B cell (primary cell): ENCODE data around the gene GALNT5. TPM values are rescaled to one million over a fixed set of nuclear protein-coding genes. Genes with fewer than 3 reads are reported as not detected.

Experiments
- ATAC-seq: fragments of 200-7000 bp; cut with Tn5 transposase; one replicate; pipeline ENCODE4 v1.10.0; 2021; ENCODE audit warnings: low read depth, mild to moderate bottlenecking, moderate number of reproducible peaks, moderate library complexity
- CTCF ChIA-PET: fragments of 350-600 bp; sonication (Branson Sonifier 250); formaldehyde crosslinking; loops from one replicate; lab custom pipeline; 2021; ENCODE audit warnings: antibody characterized with exemption, inconsistent platforms; lab: Charles Lee
- POLR2A ChIA-PET: fragments of 350-600 bp; sonication (Branson Sonifier 250); formaldehyde crosslinking; loops from one replicate; lab custom pipeline; 2021; ENCODE audit warnings: antibody characterized with exemption; lab: Charles Lee
- DNase-seq: peaks from one replicate; pipeline ENCODE4 v3.0.0; 2013
- H2AFZ ChIP-seq: 2 replicates; pipeline ENCODE4 v1.6.1; 2012; ENCODE audit warnings: mild to moderate bottlenecking, low read depth, low read length; ENCODE audit not compliant: insufficient read depth, poor library complexity, severe bottlenecking
- H3K27ac ChIP-seq, 2 donors: 1 replicate in 1 of 2; 2 replicates in 1 of 2; pipeline ENCODE4 v1.5.1; 2012 to 2013; ENCODE audit warnings: low read length in 2 of 2, mild to moderate bottlenecking in 2 of 2, moderate library complexity in 1 of 2
- H3K27me3 ChIP-seq, 4 experiments: fragments of 200-600 bp in 1 of 4; sonication (generic) in 1 of 4; replicated peaks in 1 of 4; 1 replicate in 2 of 4; 2 replicates in 2 of 4; pipeline versions ENCODE4 v1.6.1 to v1.7.0; 2013 to 2016; ENCODE audit warnings: low read length in 3 of 4, mild to moderate bottlenecking in 2 of 4, mixed read lengths in 1 of 4, moderate library complexity in 1 of 4; ENCODE audit not compliant: insufficient read depth in 4 of 4, control insufficient read depth in 3 of 4; ENCODE audit errors: control extremely low read depth in 1 of 4
- H3K36me3 ChIP-seq, 2 experiments: replicated peaks in 1 of 2; 1 replicate in 1 of 2; 2 replicates in 1 of 2; pipeline versions ENCODE4 v1.6.1 to v1.7.1; 2013; ENCODE audit warnings: low read length in 1 of 2; ENCODE audit not compliant: insufficient read depth in 2 of 2, control insufficient read depth in 1 of 2; ENCODE audit errors: control extremely low read depth in 1 of 2, extremely low read depth in 1 of 2
- H3K4me1 ChIP-seq, 2 donors: fragments of 200-600 bp in 1 of 2; sonication (generic) in 1 of 2; 1 replicate in 1 of 2; 2 replicates in 1 of 2; pipeline versions ENCODE4 v1.5.1 to v1.6.1; 2013 to 2017; ENCODE audit warnings: low read length in 2 of 2; ENCODE audit not compliant: control insufficient read depth in 2 of 2, insufficient read depth in 2 of 2
- H3K4me2 ChIP-seq: replicated peaks from 2 replicates; pipeline ENCODE3; 2012; ENCODE audit warnings: mild to moderate bottlenecking, low read depth, low read length; ENCODE audit not compliant: poor library complexity, severe bottlenecking
- H3K4me3 ChIP-seq, 5 experiments: fragments of 200-600 bp in 1 of 5; sonication (generic) in 1 of 5; 1 replicate in 3 of 5; 2 replicates in 2 of 5; pipeline versions ENCODE4 v1.5.1 to v1.7.0; 2011 to 2016; ENCODE audit warnings: low read length in 4 of 5, mild to moderate bottlenecking in 4 of 5, low read depth in 2 of 5, control low read depth in 1 of 5, moderate library complexity in 1 of 5; ENCODE audit not compliant: insufficient read depth in 1 of 5; ENCODE audit errors: control extremely low read depth in 1 of 5, extremely low read depth in 1 of 5
- H3K79me2 ChIP-seq: fragments of 200-600 bp; sonication (generic); one replicate; pipeline ENCODE4 v1.6.0; 2016; ENCODE audit warnings: low read length; ENCODE audit not compliant: control insufficient read depth, insufficient read depth
- H3K9ac ChIP-seq: fragments of 200-600 bp; sonication (generic); 2 replicates; pipeline ENCODE4 v1.6.1; 2017; ENCODE audit warnings: mild to moderate bottlenecking, low read length, moderate library complexity
- H3K9me3 ChIP-seq, 3 donors: one replicate each; pipeline versions ENCODE4 v1.6.1 to v1.7.1; 2013; ENCODE audit warnings: low read length in 2 of 3; ENCODE audit not compliant: control insufficient read depth in 2 of 3, insufficient read depth in 1 of 3; ENCODE audit errors: control extremely low read depth in 1 of 3
- H4K20me1 ChIP-seq: 2 replicates; pipeline ENCODE4 v1.6.0; 2012; ENCODE audit warnings: mild to moderate bottlenecking, low read length; ENCODE audit not compliant: insufficient read depth, control insufficient read depth, poor library complexity, severe bottlenecking
- H3K27ac Mint-ChIP-seq: one replicate; pipeline ENCODE4 v1.8.0; 2021; ENCODE audit warnings: mixed read lengths
- H3K27me3 Mint-ChIP-seq: one replicate; pipeline ENCODE4 v1.8.0; 2021; ENCODE audit warnings: mixed read lengths
- H3K4me1 Mint-ChIP-seq: one replicate; pipeline ENCODE4 v1.8.0; 2021; ENCODE audit warnings: mixed read lengths
- H3K4me3 Mint-ChIP-seq: one replicate; pipeline ENCODE4 v1.8.0; 2021; ENCODE audit warnings: mixed read lengths
- H3K9me3 Mint-ChIP-seq: one replicate; pipeline ENCODE4 v1.8.0; 2022; ENCODE audit warnings: mixed read lengths; ENCODE audit not compliant: insufficient read depth
- EZH2 ChIP-seq: IDR thresholded peaks from 2 replicates; pipeline ENCODE4 v1.6.1; 2012; ENCODE audit warnings: borderline replicate concordance, low read depth, mild to moderate bottlenecking, moderate library complexity, low read length; ENCODE audit not compliant: insufficient read depth, poor library complexity, severe bottlenecking
- WGBS: methylation state at CpG from one replicate; pipeline ENCODE4 v1.1.5; 2013; ENCODE audit warnings: missing lambda C conversion rate; ENCODE audit not compliant: insufficient coverage; 5-methylcytosine and 5-hydroxymethylcytosine counted together
- intact Hi-C: fragments of 100-400 bp; cut with micrococcal nuclease; formaldehyde crosslinking; loops from one replicate; pipeline ENCODE4 v1.10.0; 2022
- polyA plus RNA-seq: library from polyadenylated mRNA; depleted of rRNA; stranded (reverse); fragments of >200 nt; gene quantifications from 2 replicates; pipeline ENCODE4 v1.2.3, GENCODE V29; 2012
- total RNA-seq, 2 donors: library from RNA; stranded (reverse); fragments of 120-200 nt in 1 of 2; gene quantifications; 1 replicate in 1 of 2; 2 replicates in 1 of 2; pipeline versions ENCODE4 v1.2.3 to v1.2.4, GENCODE V29; 2013 to 2022
- TF ChIP-seq, protein P1 (sequence below): fragments of 200-600 bp; IDR thresholded peaks from one replicate; pipeline ENCODE4 v1.8.0; 2022; ENCODE audit warnings: antibody characterized with exemption, mild to moderate bottlenecking

The GALNT5 gene
- total and polyA plus RNA-seq, 2 donors (not counting 1 experiment from before 2014, with no cell fraction given), result not detected

DNA sequence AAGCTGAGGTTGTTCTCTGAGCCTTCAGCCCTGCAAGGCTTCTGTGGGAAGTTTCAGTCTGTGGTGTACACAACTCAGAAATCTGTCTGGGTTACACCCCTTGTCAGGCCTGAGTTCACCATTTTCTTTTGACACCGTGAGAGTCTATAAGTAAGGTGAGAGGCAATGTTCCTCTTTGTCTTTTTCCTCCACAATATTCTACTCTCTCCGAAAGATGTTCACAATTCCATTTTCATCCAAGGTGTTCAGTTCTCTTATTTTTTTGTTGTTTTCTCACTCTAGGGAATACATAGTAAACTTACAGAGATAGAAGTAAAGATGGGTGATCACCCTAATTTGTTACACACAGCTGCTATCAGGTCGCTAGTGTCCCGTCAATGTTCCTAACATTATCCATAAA, 64.9 kb downstream of the GALNT5 start:
- no peaks in the 10 kb centered on the region for H3K27me3 ChIP-seq
- TF ChIP-seq, protein P1, sequence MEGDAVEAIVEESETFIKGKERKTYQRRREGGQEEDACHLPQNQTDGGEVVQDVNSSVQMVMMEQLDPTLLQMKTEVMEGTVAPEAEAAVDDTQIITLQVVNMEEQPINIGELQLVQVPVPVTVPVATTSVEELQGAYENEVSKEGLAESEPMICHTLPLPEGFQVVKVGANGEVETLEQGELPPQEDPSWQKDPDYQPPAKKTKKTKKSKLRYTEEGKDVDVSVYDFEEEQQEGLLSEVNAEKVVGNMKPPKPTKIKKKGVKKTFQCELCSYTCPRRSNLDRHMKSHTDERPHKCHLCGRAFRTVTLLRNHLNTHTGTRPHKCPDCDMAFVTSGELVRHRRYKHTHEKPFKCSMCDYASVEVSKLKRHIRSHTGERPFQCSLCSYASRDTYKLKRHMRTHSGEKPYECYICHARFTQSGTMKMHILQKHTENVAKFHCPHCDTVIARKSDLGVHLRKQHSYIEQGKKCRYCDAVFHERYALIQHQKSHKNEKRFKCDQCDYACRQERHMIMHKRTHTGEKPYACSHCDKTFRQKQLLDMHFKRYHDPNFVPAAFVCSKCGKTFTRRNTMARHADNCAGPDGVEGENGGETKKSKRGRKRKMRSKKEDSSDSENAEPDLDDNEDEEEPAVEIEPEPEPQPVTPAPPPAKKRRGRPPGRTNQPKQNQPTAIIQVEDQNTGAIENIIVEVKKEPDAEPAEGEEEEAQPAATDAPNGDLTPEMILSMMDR, result no peak
- TF ChIP-seq EZH2, result no peak
- no peak overlapping the region for H3K4me2 ChIP-seq
- ChIA-PET CTCF (interaction anchor here (1.0 to 4.0 kb wide), 4 partner anchors 12 to 688 kb away, joined by 3 to 16 read pairs (median 6); no protein-coding TSS in a partner anchor), POLR2A (no interaction called here)
- H3K4me3 ChIP-seq, result no peak overlapping the region
- Mint-ChIP-seq H3K4me3 (no peak overlapping the region), H3K27ac (no peak overlapping the region), H3K27me3 (no peaks in the 10 kb centered on the region), H3K9me3 (no peaks in the 10 kb centered on the region), H3K4me1 (peaks cover 3% of the 10 kb centered on the region)
- WGBS, result no CpG with 5 or more reads among the region's 4 CpGs
- no peaks in the 10 kb centered on the region for H3K79me2 ChIP-seq
- H3K4me1 ChIP-seq, result peaks cover 0 to 2% of the 10 kb centered on the region in 2 donors
- H3K9me3 ChIP-seq, result no peaks in the 10 kb centered on the region
- no peaks in the 10 kb centered on the region for H4K20me1 ChIP-seq
- DNase-seq, result no peak
- no peak overlapping the region for H3K27ac ChIP-seq
- intact Hi-C loops, result loop anchor here (10.0 kb wide), 1 partner anchor 552 kb away; the partner anchor contains the start of gene ACVR1
- H2AFZ ChIP-seq, result no peak overlapping the region
- ATAC-seq, result no peak
- peaks cover 0 to 4% of the 10 kb centered on the region in 2 experiments for H3K36me3 ChIP-seq
- no peak overlapping the region for H3K9ac ChIP-seq

DNA sequence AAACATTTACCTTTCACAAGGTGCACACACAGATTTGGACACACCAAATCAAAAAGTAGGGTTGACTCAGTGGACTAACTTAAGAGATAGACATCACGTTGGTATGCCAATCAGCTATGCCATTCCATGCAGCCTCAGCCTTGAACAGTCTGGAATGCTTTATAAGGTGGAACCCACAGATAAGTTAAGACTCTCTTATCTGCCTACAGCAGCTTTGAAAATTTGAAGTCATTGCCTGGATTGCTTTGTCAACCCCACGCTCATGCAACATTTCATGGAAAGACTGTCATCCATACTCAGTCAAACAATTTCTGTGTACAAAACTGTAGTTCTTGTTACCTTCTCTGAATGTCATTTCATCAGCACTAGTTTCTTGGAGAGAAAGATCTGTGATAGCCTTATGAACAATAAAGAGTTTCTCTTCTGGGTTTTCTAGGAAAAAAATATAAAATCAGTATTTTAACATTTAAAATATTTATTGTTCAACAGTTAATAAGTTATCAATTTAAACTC, 66.9 kb downstream of the GALNT5 start:
- H3K4me3 ChIP-seq, result no peak overlapping the region
- POLR2A ChIA-PET, result no interaction called here
- no peak for TF ChIP-seq EZH2
- TF ChIP-seq, protein P1, result no peak
- no peak overlapping the region for H3K4me3 Mint-ChIP-seq
- H3K9ac ChIP-seq, result no peak overlapping the region
- no peaks in the 10 kb centered on the region for H3K79me2 ChIP-seq
- no peaks in the 10 kb centered on the region for H4K20me1 ChIP-seq
- H3K27ac Mint-ChIP-seq, result no peak overlapping the region
- H3K4me2 ChIP-seq, result no peak overlapping the region
- no peak overlapping the region for H2AFZ ChIP-seq
- ATAC-seq (no peak), DNase-seq (no peak)
- H3K4me1 ChIP-seq, result peaks cover 9 to 10% of the 10 kb centered on the region in 2 donors
- peaks cover 0 to 4% of the 10 kb centered on the region in 2 experiments for H3K36me3 ChIP-seq
- no peak overlapping the region for H3K27ac ChIP-seq
- intact Hi-C loops, result loop anchor here (10.0 kb wide), 1 partner anchor 550 kb away; the partner anchor contains the start of gene ACVR1
- peaks cover 14% of the 10 kb centered on the region for H3K4me1 Mint-ChIP-seq
- CTCF ChIA-PET, result interaction anchor here (1.6 to 5.6 kb wide), 4 partner anchors 12 to 21 kb away, joined by 3 to 95 read pairs (median 44); no protein-coding TSS in a partner anchor
- WGBS, result 100% methylated on average over 2 of the region's 2 CpGs
- H3K9me3 ChIP-seq, result no peaks in the 10 kb centered on the region
- H3K27me3 ChIP-seq, result no peaks in the 10 kb centered on the region
- no peaks in the 10 kb centered on the region for H3K9me3 Mint-ChIP-seq
- H3K27me3 Mint-ChIP-seq, result no peaks in the 10 kb centered on the region
